Measurements from ENCODE around the gene TFAP2E.

TFAP2E gene

GRCh38 chr1:35573198-35574124, at the start of gene TFAP2E:
Gene TFAP2E (plus strand): TSS chr1:35573314. CDS start chr1:35573578, 264 bp downstream.
- no peak for DNase-seq

GRCh38 chr1:35524106-35524505, 49.0 kb upstream of the TFAP2E start:
- no peak for DNase-seq

GRCh38 chr1:35530168-35530567, 42.9 kb upstream of the TFAP2E start:
- no peak for DNase-seq

- DNase-seq = no peak
Observed at GRCh38 chr1:35530946-35531345, 42.2 kb upstream of the TFAP2E start.

GRCh38 chr1:35531368-35531767, 41.7 kb upstream of the TFAP2E start:
- no peak for DNase-seq

- no peak for DNase-seq
Observed at GRCh38 chr1:35532497-35533223, 40.5 kb upstream of the TFAP2E start.

- no peak for DNase-seq
Observed at GRCh38 chr1:35533586-35533985, 39.5 kb upstream of the TFAP2E start.

GRCh38 chr1:35535243-35535642, 37.9 kb upstream of the TFAP2E start:
- no peak for DNase-seq

GRCh38 chr1:35536556-35537162, 36.5 kb upstream of the TFAP2E start:
- no peak for DNase-seq

- DNase-seq = no peak
Observed at GRCh38 chr1:35537806-35538205, 35.3 kb upstream of the TFAP2E start.

- DNase-seq = peak; percentile 31
Observed at GRCh38 chr1:35539073-35539823, 33.9 kb upstream of the TFAP2E start.

GRCh38 chr1:35539824-35540261, 33.3 kb upstream of the TFAP2E start:
- no peak for DNase-seq

GRCh38 chr1:35544976-35545375, 28.1 kb upstream of the TFAP2E start:
- DNase-seq = peak; percentile 55

GRCh38 chr1:35546614-35547013, 26.5 kb upstream of the TFAP2E start:
- DNase-seq = no peak

GRCh38 chr1:35553851-35554250, 19.3 kb upstream of the TFAP2E start:
- DNase-seq = no peak

GRCh38 chr1:35554266-35555211, 18.6 kb upstream of the TFAP2E start:
- DNase-seq = no peak

GRCh38 chr1:35555212-35555584, 17.9 kb upstream of the TFAP2E start:
- no peak for DNase-seq

- DNase-seq = no peak
Observed at GRCh38 chr1:35555601-35556477, 17.3 kb upstream of the TFAP2E start.

GRCh38 chr1:35556484-35557117, 16.5 kb upstream of the TFAP2E start:
- no peak for DNase-seq

GRCh38 chr1:35557118-35557610, 15.9 kb upstream of the TFAP2E start, which contains the start of gene KIAA0319L:
Gene KIAA0319L (minus strand): TSS chr1:35557403. CDS start chr1:35554491, 2,912 bp downstream.
- DNase-seq = no peak
